Measurements from ENCODE around the gene MKI67. TPM values are rescaled to one million over a fixed set of nuclear protein-coding genes. Genes with fewer than 3 reads are reported as not detected.

MKI67 gene
- total RNA-seq, 2 donors from 2014 or later = 74.8 to 90.5 TPM

GRCh38 chr10:128161031-128161430, 34.8 kb upstream of the MKI67 start:
- H3K4me3 ChIP-seq (ENCODE audit: low read length) = no peak overlapping the region
- Mint-ChIP-seq H3K27ac (no peak overlapping the region), H3K4me1 (no peaks in the 10 kb centered on the region), H3K4me3 (no peak overlapping the region), H3K9me3 (no peaks in the 10 kb centered on the region), H3K27me3 (ENCODE audit: insufficient read depth) (peaks cover 11% of the 10 kb centered on the region), H3K36me3 (ENCODE audit: low read depth) (no peaks in the 10 kb centered on the region)
- H3K27ac ChIP-seq (ENCODE audit: low read depth, low read length) = no peak overlapping the region
- no peaks in the 10 kb centered on the region for H3K9me3 ChIP-seq (ENCODE audit: control insufficient read depth, low read length)
- no peaks in the 10 kb centered on the region for H3K36me3 ChIP-seq (ENCODE audit: control insufficient read depth, insufficient read depth, low read length)
- TF ChIP-seq CTCF (conservative IDR thresholded peaks at IDR 0.05) = no peak
- H3K9ac ChIP-seq (ENCODE audit: extremely low read depth, low read length, poor library complexity, severe bottlenecking) = no peak overlapping the region
- DNase-seq = no peak
- H3K4me1 ChIP-seq (ENCODE audit: control insufficient read depth, insufficient read depth, low read length) = no peaks in the 10 kb centered on the region
- no peaks in the 10 kb centered on the region for H3K27me3 ChIP-seq (ENCODE audit: control insufficient read depth, insufficient read depth, low read length, poor library complexity, severe bottlenecking)
- WGBS, 2 experiments (ENCODE audit: insufficient coverage in 1 of 2, insufficient read length in 1 of 2) = 91 to 95% methylated on average over 6 to 7 of the region's 7 CpGs

- no peak for DNase-seq
These were observed 34.1 kb upstream of the MKI67 start for GRCh38 chr10:128160297-128160711.

DNA sequence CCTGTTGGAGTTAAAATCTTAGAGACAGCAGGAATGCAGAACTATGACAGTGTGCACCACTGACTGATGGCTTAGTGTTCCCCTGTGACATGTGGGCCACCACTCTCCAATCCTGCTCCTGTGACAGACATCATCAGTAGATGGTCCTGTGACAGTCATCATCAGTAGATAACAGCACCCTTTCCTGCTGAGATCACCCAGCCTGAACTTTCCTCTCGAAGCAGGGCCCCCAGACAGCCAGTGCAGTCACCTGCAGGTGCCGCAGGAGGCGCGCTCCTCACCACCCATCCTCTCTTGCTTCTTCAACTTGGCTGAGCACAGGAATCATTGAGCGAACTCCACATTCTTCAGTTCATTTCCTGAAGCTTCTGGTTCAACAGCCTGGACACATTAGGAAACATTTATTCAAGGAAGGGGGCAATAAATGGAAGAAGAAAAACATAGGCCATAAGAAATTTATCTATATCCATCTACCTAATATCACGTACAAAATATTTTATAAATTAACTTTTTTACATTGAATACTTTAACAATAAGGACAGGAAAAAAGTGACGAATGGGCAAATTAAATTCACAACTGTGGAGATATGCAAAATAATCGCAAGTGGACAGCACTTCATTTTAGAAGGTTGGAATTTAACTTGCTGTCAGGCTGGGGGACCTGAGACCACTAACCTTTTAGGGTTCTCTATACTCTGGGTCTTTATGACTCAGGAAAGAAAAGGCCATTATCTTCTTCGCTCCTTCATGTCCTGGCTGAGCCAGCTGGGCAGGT, 32.0 kb upstream of the MKI67 start:
- H3K27me3 Mint-ChIP-seq (ENCODE audit: insufficient read depth) = peaks cover 11% of the 10 kb centered on the region
- WGBS, 2 experiments (ENCODE audit: insufficient coverage in 1 of 2, insufficient read length in 1 of 2) = 89 to 94% methylated on average over 6 to 8 of the region's 9 CpGs
- H3K4me3 Mint-ChIP-seq = no peak overlapping the region

More at GRCh38 chr10:128160297-128160711, 34.1 kb upstream of the MKI67 start:
- TF ChIP-seq CTCF (conservative IDR thresholded peaks at IDR 0.05) = no peak
- Mint-ChIP-seq H3K27me3 (ENCODE audit: insufficient read depth) (peaks cover 11% of the 10 kb centered on the region), H3K4me3 (no peak overlapping the region), H3K27ac (no peak overlapping the region), H3K9me3 (no peaks in the 10 kb centered on the region), H3K4me1 (no peaks in the 10 kb centered on the region), H3K36me3 (ENCODE audit: low read depth) (no peaks in the 10 kb centered on the region)
- 78 to 93% methylated on average over 5 to 6 of the region's 6 CpGs for WGBS, 2 experiments (ENCODE audit: insufficient coverage in 1 of 2, insufficient read length in 1 of 2)
- no peak overlapping the region for H3K27ac ChIP-seq (ENCODE audit: low read depth, low read length)
- H3K36me3 ChIP-seq (ENCODE audit: control insufficient read depth, insufficient read depth, low read length) = no peaks in the 10 kb centered on the region
- H3K9ac ChIP-seq (ENCODE audit: extremely low read depth, low read length, poor library complexity, severe bottlenecking) = no peak overlapping the region
- H3K4me1 ChIP-seq (ENCODE audit: control insufficient read depth, insufficient read depth, low read length) = no peaks in the 10 kb centered on the region
- no peak overlapping the region for H3K4me3 ChIP-seq (ENCODE audit: low read length)
- H3K9me3 ChIP-seq (ENCODE audit: control insufficient read depth, low read length) = no peaks in the 10 kb centered on the region
- no peaks in the 10 kb centered on the region for H3K27me3 ChIP-seq (ENCODE audit: control insufficient read depth, insufficient read depth, low read length, poor library complexity, severe bottlenecking)

More for the DNA sequence above, 32.0 kb upstream of the MKI67 start:
- Mint-ChIP-seq H3K4me1 (no peaks in the 10 kb centered on the region), H3K36me3 (ENCODE audit: low read depth) (no peaks in the 10 kb centered on the region), H3K9me3 (no peaks in the 10 kb centered on the region), H3K27ac (no peak overlapping the region)
- H3K9ac ChIP-seq (ENCODE audit: extremely low read depth, low read length, poor library complexity, severe bottlenecking) = no peak overlapping the region
- H3K27ac ChIP-seq (ENCODE audit: low read depth, low read length) = no peak overlapping the region
- no peaks in the 10 kb centered on the region for H3K9me3 ChIP-seq (ENCODE audit: control insufficient read depth, low read length)
- H3K4me1 ChIP-seq (ENCODE audit: control insufficient read depth, insufficient read depth, low read length) = no peaks in the 10 kb centered on the region
- no peak overlapping the region for H3K4me3 ChIP-seq (ENCODE audit: low read length)
- DNase-seq = no peak
- H3K36me3 ChIP-seq (ENCODE audit: control insufficient read depth, insufficient read depth, low read length) = no peaks in the 10 kb centered on the region
- no peaks in the 10 kb centered on the region for H3K27me3 ChIP-seq (ENCODE audit: control insufficient read depth, insufficient read depth, low read length, poor library complexity, severe bottlenecking)
- TF ChIP-seq CTCF (conservative IDR thresholded peaks at IDR 0.05) = no peak

All from endodermal cell (in vitro differentiated cells).